Tibial nerve (tissue), 4 donors: Measurements from ENCODE around the gene PRKCE. TPM values are rescaled to one million over a fixed set of nuclear protein-coding genes. Genes with fewer than 3 reads are reported as not detected.

Experiments
- DNase-seq, 2 donors: peaks; one replicate each; pipeline ENCODE4 v3.0.0-alpha.2; 2019; ENCODE audit warnings: low spot score in 2 of 2
- H3K27ac ChIP-seq, 4 donors: fragments of 200-600 bp; sonication (generic) in 3 of 4; one replicate each; pipeline ENCODE4 v1.5.1; 2017 to 2019; ENCODE audit warnings: mild to moderate bottlenecking in 1 of 4
- H3K27me3 ChIP-seq, 2 donors: fragments of 200-600 bp; sonication (generic) in 1 of 2; one replicate each; pipeline versions ENCODE4 v1.5.1 to v1.6.0; 2017 to 2019
- H3K36me3 ChIP-seq, 3 donors: fragments of 200-600 bp; sonication (generic); one replicate each; pipeline ENCODE4 v1.5.1; 2018 to 2019
- H3K4me1 ChIP-seq, 4 donors: fragments of 200-600 bp; sonication (generic) in 3 of 4; one replicate each; pipeline ENCODE4 v1.5.1; 2017 to 2019
- H3K4me3 ChIP-seq, 4 donors: fragments of 200-600 bp; sonication (generic) in 3 of 4; one replicate each; pipeline ENCODE4 v1.5.1; 2017 to 2019; ENCODE audit warnings: mild to moderate bottlenecking in 1 of 4, moderate library complexity in 1 of 4
- H3K9me3 ChIP-seq, 4 donors: fragments of 200-600 bp; sonication (generic) in 3 of 4; one replicate each; pipeline ENCODE4 v1.5.1; 2017 to 2019
- EP300 ChIP-seq, 2 donors: sonication (generic); formaldehyde crosslinking; IDR thresholded peaks; one replicate each; pipeline ENCODE4 v1.6.1; 2017; ENCODE audit warnings: antibody characterized with exemption in 2 of 2, mild to moderate bottlenecking in 1 of 2
- POLR2A ChIP-seq, 2 donors: fragments of 450-650 bp; IDR thresholded peaks; one replicate each; pipeline ENCODE4 v1.6.1; 2017; ENCODE audit warnings: antibody characterized with exemption in 2 of 2, mild to moderate bottlenecking in 2 of 2, moderate library complexity in 2 of 2
- WGBS, 2 donors: methylation state at CpG; one replicate each; pipeline ENCODE4 v1.1.5; 2018; 5-methylcytosine and 5-hydroxymethylcytosine counted together
- total RNA-seq, 4 donors: library from RNA; depleted of rRNA; stranded (reverse); fragments of >200 nt; gene quantifications; one replicate each; pipeline ENCODE4 v1.1.0, GENCODE V29; 2016
- TF ChIP-seq, protein P1 (sequence below), 5 experiments: fragments of 200-600 bp in 3 of 5; fragments of 450-650 bp in 2 of 5; sonication (generic) in 3 of 5; IDR thresholded peaks; one replicate each; pipeline ENCODE4 v1.5.1; 2016 to 2019; ENCODE audit warnings: antibody characterized with exemption in 5 of 5, mild to moderate bottlenecking in 3 of 5, moderate library complexity in 2 of 5

The PRKCE gene
- total RNA-seq, 4 donors from 2014 or later: 14.4 to 22.4 (median 17.9) TPM

DNA sequence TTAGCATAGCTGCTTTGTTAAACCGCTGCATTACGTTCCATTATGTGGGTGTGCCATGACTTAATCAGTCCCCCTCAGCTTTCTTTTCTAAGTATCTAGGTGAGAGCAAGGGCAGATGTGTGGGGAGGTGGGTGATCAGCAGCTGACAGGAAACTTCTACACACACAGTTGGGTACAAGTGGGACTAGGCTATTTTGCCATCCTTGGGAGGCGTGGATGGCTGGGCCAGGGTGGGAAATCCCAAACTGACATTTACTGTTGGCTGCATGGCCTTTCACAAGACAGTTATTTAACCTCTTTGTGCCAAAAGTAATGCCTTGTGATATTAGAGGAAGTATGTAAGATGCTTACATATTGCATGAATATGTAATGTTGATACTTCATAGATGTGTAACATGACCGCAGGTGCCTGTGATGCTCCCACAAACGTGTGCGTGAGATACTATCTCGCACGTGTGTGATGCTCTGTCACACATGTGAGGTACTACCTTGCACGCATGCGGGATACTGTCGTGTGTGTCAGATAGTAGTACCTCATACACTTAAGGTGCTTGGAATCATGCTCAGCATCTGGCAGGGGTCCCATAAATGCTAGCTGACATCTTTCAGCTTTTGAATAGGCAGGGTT, 314.5 kb downstream of the PRKCE start:
- no peak for DNase-seq
- H3K4me1 ChIP-seq: peaks cover 0 to 52% (median 25%) of the 10 kb centered on the region in 4 donors
- no peak for TF ChIP-seq POLR2A (IDR thresholded peaks at IDR 0.05)
- TF ChIP-seq EP300 (IDR thresholded peaks at IDR 0.05): no peak
- TF ChIP-seq, protein P1, sequence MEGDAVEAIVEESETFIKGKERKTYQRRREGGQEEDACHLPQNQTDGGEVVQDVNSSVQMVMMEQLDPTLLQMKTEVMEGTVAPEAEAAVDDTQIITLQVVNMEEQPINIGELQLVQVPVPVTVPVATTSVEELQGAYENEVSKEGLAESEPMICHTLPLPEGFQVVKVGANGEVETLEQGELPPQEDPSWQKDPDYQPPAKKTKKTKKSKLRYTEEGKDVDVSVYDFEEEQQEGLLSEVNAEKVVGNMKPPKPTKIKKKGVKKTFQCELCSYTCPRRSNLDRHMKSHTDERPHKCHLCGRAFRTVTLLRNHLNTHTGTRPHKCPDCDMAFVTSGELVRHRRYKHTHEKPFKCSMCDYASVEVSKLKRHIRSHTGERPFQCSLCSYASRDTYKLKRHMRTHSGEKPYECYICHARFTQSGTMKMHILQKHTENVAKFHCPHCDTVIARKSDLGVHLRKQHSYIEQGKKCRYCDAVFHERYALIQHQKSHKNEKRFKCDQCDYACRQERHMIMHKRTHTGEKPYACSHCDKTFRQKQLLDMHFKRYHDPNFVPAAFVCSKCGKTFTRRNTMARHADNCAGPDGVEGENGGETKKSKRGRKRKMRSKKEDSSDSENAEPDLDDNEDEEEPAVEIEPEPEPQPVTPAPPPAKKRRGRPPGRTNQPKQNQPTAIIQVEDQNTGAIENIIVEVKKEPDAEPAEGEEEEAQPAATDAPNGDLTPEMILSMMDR (IDR thresholded peaks at IDR 0.05): no peak
- no peaks in the 10 kb centered on the region for H3K27me3 ChIP-seq
- H3K27ac ChIP-seq: no peak overlapping the region
- no peaks in the 10 kb centered on the region for H3K36me3 ChIP-seq
- 86 to 89% methylated on average over 11 of the region's 11 CpGs for WGBS, 2 donors
- no peak overlapping the region for H3K4me3 ChIP-seq
- H3K9me3 ChIP-seq: no peaks in the 10 kb centered on the region

DNA sequence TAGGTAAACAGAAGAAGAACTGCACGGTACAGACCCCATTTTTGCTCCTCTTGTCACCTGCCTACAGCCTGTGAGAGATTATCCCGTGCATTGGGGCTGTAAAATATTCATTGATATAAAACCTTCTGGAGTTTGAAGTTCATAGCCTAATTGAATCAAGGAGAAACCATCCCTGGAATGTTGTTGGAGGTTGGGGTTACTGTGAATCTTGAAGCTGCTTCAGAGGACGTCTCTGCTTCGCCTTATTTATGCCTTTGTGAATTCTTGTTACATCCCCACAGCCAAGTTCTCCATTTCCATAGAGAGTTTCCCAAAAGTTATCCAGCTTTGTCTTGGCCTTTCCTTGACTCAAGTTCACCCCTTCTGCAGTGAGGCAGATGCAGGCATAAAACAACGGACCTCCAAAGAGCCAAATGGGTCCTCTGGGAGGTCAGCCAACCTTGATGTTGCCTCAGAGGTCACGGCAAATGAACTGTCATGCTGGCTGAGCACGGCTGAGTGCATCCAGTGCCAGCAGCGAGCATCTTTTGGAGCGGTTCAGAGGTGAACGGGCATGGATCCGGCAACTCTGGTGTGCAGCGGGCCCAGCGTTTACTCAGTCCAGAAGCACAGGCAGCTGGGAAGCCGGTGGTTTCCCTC, 317.6 kb downstream of the PRKCE start:
- Histone ChIP-seq H3K27ac (peak overlapping the region in 1 of 4 donors; percentile 23), H3K4me3 (no peak overlapping the region), H3K4me1 (peaks cover 0 to 21% (median 9%) of the 10 kb centered on the region in 4 donors), H3K27me3 (no peaks in the 10 kb centered on the region), H3K36me3 (no peaks in the 10 kb centered on the region), H3K9me3 (no peaks in the 10 kb centered on the region)
- DNase-seq: peak; percentile 55 to 59
- TF ChIP-seq, protein P1 (IDR thresholded peaks at IDR 0.05): no peak
- TF ChIP-seq POLR2A (IDR thresholded peaks at IDR 0.05) (no peak), EP300 (IDR thresholded peaks at IDR 0.05) (peak in 1 of 2 donors; percentile 74)
- 42 to 61% methylated on average over 14 of the region's 14 CpGs for WGBS, 2 donors

DNA sequence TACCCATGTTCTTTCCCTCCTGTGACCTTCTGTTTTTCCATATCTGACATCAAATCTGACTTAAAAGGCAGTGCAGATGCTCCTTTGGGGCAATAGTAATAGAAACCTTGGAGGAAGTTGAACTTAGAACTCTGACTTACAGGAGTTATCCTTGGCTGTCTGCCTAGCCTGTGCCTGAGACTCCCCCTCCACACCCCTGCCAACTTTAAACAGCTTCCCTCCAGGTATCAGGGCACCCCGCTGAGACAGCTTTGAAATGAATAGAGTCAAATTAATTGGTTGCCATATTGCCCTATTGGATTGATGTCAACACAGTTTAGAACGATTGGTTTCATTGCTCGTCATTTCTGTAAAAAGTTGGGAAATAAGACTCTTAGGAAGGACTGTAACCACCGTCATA, 322.0 kb downstream of the PRKCE start:
- H3K4me3 ChIP-seq: no peak overlapping the region
- TF ChIP-seq POLR2A (IDR thresholded peaks at IDR 0.05): no peak
- TF ChIP-seq, protein P1 (IDR thresholded peaks at IDR 0.05): no peak
- TF ChIP-seq EP300 (IDR thresholded peaks at IDR 0.05): no peak
- 77 to 83% methylated on average over 4 of the region's 4 CpGs for WGBS, 2 donors
- H3K36me3 ChIP-seq: peaks cover 0 to 4% (median 0%) of the 10 kb centered on the region in 3 donors
- peaks cover 0 to 19% (median 2%) of the 10 kb centered on the region in 4 donors for H3K4me1 ChIP-seq
- H3K9me3 ChIP-seq: no peaks in the 10 kb centered on the region
- DNase-seq: no peak
- H3K27ac ChIP-seq: no peak overlapping the region
- H3K27me3 ChIP-seq: no peaks in the 10 kb centered on the region

DNA sequence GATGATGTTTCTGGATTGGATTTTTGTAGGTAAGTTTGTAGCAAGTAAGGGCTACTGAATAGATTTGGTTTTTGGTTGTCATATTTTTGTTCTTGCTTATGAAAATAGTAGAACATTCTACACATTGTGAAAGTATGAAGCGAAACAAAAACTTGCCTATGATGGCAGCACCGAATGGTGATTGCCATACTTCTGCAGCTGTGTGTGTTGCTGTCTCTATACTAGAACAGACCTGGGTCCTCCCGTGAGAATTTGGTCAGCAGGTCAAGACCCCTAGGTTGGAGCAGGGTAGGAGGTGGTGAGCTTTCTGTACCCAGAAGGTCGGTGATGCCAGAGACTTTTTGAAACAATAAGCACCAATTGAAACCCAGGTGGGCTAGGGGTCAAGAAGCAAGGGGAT, 322.6 kb downstream of the PRKCE start:
- no peaks in the 10 kb centered on the region for H3K27me3 ChIP-seq
- peaks cover 0 to 6% (median 0%) of the 10 kb centered on the region in 3 donors for H3K36me3 ChIP-seq
- TF ChIP-seq, protein P1 (IDR thresholded peaks at IDR 0.05): no peak
- TF ChIP-seq EP300 (IDR thresholded peaks at IDR 0.05): no peak
- no peak for TF ChIP-seq POLR2A (IDR thresholded peaks at IDR 0.05)
- H3K9me3 ChIP-seq: no peaks in the 10 kb centered on the region
- WGBS, 2 donors: 72 to 82% methylated on average over 4 of the region's 4 CpGs
- peaks cover 0 to 13% (median 0%) of the 10 kb centered on the region in 4 donors for H3K4me1 ChIP-seq
- H3K4me3 ChIP-seq: no peak overlapping the region
- no peak overlapping the region for H3K27ac ChIP-seq
- DNase-seq: no peak

DNA sequence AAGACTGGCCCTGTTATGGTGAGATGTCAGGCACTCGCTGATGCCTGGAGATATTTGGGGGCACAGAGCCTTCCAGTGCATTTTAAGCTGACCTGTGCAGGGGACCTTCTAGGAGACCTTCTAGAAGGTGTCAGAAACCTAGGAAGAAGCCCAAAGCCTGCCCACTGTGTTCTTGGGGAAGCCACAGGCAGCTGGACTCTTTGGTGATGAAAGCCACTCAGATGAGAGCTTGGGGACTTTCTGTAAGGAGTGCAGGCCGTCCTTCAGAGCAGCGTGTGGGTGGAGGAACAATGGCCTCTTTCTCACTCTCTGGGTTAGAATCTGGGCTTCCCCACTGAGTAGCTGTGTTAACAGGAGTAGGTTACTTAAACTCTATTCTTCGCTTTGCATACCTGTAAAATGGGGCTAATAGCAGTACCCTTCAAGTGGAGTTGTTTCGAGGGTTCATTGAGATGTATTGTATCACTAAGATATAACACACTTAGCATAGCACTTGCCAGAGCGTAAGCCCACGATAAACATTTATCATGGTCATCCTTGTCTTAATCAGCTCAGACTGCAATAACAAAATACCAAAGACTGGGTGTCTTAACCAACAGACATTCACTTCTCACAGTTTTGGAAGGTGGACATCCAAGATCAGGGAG, 323.4 kb downstream of the PRKCE start:
- Histone ChIP-seq H3K4me3 (no peak overlapping the region), H3K36me3 (peaks cover 0 to 13% (median 0%) of the 10 kb centered on the region in 3 donors), H3K27ac (no peak overlapping the region), H3K4me1 (peaks cover 0 to 9% (median 0%) of the 10 kb centered on the region in 4 donors), H3K27me3 (no peaks in the 10 kb centered on the region), H3K9me3 (no peaks in the 10 kb centered on the region)
- WGBS, 2 donors: 54 to 80% methylated on average over 7 of the region's 7 CpGs
- no peak for DNase-seq
- no peak for TF ChIP-seq EP300 (IDR thresholded peaks at IDR 0.05)
- no peak for TF ChIP-seq POLR2A (IDR thresholded peaks at IDR 0.05)
- TF ChIP-seq, protein P1 (IDR thresholded peaks at IDR 0.05): no peak
